Ramos (cell line): ENCODE data around the gene EMID1.

Experiments used
- in situ Hi-C: fragments of 300-500 bp; cut with MboI; formaldehyde crosslinking; loops from one replicate; pipeline ENCODE4 v1.14.3; 2022; ENCODE audit warnings: low sequenced_read_pairs; ENCODE audit not compliant: unreplicated experiment

Gene EMID1

DNA sequence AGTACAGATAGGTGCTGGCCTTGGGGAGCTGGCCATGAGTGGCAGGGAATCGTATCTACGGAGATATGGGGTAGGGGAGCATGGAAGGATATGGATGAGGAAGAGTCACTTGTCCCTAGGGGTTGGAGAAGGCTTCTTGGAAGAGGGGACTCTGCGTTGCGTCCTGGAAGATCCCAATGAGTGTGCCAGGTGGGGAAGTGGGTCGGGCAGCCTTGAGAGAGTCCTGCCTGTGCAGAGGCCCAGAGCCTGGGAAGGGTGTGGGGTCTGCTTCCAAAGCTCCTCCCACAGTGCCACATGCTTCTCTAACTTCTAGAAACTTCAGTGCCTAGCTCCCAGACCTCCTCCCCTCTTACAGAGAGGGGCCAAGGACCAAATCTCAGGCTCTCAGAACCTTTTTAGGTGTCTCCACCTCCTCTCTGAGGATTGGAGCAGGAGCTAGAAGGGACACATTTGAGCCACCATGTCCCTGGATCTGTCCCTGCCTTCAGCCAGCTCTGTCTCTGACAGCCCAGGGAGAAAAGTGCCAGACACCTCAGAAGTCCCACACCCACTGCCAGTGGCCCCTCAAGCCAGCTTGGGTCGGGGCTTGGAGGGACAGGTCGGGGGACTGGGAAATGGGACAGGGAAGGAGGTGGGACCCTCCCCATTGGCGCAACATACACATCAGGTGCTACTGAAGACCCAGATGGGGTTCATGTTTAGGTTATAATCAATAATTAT, 51.1 kb downstream of the EMID1 start:
- in situ Hi-C loops: no loop called here

DNA sequence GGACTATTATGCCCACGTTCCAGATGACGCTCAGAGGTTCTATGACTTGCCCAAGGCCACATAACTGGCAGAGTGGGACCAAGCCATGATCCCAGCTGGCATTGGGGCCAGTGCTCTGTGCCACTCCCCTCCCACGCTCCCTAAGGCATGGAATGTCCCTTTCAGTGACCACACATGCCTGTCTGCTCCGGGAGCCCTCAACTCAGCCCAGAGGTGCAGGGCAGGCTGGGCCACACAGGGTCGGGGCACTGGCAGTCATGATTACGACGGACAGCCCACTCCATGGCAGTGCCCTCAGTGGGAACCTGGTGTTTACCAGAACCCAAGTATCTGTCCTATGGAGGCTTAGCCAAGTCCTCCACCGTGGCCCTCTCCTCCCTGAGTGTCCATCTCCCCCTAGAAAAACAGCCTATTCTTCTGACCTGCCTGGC, 52.1 kb downstream of the EMID1 start:
- in situ Hi-C loops: no loop called here

DNA sequence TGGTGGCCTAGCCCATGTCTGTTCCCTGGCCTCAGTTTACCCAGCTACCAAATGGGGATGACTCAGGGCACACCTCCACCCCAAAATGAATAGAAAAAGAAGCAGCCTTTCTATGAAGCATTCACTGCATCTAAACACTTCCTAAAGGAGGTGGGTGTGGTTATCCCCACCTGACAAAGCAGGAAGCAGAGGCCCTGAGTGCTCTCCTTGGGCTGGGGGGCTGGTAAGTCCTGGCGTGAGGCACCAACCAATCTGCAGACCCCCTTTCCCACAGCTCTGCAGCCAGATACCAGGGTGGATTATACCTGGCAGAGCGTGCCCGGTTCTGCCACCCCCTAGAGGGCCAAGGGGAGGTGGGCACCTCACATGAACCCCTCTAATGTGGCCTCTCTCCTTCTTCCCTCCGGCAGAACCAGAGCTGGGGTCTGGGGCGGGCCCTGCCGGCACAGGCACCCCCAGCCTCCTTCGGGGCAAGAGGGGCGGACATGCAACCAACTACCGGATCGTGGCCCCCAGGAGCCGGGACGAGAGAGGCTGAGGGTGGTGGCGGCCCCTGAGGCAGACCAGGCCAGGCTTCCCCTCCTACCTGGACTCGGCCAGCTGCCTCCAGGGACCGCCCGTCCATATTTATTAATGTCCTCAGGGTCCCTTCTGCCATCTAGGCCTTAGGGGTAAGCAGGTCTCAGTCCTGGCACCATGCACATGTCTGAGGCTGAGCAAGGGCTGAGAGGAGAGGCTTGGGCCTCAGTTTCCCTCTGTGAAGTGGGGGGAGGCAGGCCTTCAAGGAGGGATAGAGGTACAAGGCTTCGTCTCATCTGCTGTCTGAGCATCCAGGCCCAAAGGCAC, 52.9 kb downstream of the EMID1 start:
- in situ Hi-C loops: no loop called here

DNA sequence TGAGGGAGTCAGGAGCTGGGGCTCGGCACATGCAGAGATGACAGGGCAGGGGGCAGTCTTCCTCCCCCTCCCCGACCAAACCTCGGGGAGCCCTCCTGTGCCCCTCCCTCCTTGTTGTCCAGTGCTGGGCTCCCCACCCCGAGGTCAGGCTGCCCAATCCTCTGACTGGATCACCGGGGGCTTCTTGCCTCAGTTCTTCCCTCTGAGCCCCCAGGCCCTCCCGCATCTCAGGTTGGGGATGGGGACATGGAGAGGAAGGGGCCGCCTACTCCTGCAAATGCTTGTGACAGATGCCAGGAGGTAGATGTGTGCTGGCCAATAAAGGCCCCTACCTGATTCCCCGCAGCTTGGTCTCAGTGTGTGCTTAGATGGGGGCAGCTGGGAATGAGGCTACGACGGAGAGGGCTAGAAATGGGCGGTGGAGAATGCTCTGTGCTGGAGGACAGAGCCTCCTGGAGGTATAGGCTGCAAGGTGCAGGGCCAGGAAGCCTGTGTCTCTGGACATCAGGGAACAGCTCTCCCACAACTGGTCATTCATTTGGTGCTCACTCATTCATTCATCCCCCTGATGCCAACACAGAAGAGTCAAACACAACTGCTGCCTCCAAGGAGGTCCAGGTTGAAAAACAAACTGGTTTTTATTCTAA, 53.7 kb downstream of the EMID1 start:
- in situ Hi-C loops: no loop called here

DNA sequence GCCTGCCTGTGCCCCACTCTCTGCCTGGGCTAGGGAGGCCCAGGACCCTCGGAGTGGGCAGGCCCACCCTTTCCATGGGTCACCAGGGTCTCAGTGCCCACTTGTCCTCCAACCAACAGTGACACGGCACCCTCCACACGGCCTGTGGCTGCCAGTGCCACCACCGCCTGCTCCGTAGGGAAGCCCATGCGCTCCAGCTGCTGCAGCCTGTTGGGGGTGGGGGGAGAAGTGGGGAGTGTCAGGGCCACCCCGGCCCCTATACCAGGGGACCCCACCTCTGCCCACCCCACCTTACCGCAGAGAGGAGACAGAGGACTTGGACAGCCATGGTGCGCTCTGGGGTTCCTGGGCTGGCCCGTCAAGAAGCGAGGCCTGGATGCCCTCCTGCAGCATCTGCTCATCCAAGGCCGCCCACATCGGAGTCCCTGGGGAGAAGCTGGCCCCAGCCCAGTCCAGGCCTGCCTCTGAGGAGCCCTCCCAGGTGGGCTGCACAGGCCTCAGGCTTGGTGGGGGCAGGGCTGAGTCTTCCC, 54.4 kb downstream of the EMID1 start:
- in situ Hi-C loops: no loop called here

DNA sequence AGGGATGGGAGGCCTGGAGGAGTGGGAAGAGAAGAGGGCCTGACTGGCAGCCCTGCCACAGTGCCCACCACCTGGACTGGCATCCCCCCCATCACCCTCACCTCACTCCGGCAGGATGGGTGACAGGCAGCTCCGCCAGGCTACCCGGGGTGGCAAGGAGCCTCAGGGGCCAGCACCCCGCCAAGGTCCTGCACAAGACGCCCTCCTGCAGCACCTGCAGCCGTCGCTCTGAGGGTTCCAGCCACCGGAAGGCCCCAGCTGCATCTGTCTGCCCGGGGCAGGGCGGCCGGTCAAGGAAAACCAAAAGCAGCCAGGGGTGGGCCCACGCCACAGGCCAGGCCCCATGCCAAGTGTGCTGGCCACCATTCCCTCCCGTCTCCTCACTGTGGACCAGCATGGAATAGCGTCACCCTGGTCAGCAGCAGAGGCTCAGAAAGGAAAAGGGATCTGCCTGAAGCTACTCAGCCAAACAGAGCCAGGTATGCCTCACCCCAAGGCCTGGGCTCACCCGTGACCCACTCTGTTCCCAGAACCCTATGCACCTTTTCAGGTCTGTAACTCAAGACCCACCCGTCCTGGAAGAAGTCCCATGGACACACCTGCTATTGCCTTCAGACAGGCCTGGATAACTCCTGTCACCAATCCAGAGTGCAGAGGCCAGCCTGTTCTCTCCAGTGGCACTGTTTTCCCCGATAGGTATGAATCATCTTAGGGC, 55.1 kb downstream of the EMID1 start:
- in situ Hi-C loops: no loop called here

DNA sequence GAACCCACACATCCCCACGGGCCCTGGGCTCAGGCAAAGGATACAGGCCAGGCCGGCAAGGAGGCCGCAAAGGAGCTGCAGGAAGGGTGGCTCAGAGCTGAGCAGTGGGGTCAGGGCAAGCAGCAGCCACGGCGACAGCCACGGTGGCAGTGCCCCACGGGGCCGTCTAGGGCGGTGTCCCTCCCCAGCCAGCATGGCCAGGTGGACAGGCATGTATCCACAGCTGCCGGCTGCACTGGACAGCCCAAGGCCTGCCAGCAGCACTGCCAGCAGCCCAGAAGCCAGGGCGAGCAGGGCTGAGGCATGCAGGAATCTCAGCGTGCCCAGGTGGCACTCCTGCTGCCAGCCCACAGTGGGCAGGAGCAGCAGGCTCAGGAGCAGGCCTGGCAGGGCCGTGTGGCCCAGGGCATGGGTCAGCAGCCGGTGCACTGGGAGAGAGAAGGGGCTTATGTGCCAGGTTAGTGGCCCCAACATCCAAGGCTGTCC, 58.1 kb downstream of the EMID1 start:
- in situ Hi-C loops: no loop called here

DNA sequence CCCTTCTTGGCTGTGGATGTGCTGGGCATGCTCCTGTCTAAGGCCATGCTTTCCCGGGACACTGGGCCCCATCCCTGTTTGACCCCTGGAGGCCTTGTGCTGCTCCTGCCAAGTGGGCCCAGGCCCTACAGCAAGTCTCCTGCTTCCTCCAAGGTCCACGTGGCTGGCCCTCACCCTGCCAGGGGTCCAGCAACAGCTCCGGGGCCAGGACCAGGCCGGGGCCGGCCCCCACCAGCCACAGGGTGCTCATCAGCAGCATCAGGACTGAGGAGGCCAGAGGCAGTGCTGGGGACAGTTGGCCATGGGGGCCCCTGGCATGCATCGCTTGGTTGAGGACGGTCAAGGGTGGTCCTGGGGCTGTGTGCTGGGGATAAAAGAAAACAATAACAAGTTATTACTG, 59.6 kb downstream of the EMID1 start:
- in situ Hi-C loops: no loop called here

DNA sequence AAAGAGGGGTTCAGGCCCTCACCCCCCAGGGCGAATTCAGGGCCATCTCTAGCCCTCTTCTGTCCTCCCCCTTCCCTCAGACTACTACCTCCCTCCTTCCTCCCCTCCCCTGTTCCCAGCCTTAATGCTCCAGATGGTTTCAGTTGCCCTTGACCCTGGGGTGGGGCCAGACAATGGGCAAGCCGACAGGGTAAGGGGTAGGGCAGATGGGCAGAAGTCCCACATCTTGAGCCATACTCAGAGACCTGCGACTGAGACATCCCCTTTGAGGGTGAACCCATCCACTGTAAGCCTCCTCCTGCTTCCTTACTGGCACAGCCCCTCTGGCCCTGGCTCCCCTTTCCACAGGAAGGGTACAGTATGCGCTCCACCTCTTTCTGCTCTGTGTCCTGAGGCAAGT, 60.2 kb downstream of the EMID1 start:
- in situ Hi-C loops: no loop called here

DNA sequence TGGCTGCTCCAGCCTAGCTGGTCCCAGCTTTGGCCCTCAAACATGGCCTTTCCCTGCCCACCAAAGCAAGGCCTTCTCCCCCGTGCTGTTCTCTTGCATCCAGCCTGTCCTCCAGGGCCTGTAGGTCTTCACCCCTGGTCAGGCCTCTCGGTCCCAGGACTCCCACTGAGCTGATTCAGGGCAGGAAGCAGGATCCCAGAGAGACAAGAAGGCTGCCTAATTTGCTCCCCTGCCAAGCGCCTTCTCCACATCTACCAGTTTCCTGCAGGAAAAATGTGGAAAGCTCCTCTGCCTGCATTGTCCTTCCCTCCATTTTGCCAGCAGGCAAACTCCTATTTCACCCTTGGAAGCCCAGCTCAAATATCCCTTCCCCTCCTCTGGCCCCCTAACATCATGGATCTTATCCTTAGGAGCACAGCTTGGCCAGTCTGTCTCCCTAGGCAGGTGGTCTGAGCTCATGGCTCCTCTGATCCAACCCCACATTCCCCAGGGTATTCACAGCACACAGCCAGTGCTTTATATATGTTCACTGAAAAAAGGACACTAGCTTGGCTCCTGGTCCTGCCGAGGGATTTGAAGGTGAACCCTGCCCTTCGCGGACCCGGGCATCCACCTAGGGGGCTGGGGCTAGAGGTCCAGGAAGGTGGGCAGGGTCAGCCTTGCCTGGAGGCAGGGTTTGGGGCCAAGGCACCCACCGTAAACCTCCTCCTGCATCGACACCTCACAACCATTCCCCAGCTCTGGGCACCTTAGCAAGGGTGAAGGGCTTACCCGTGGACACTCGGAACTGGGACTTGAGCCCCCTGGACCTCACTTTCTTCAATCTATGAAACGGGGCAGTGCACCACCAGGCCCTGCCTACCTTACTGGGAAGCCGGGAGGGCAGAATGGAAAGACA, 61.1 kb downstream of the EMID1 start:
- in situ Hi-C loops: no loop called here

DNA sequence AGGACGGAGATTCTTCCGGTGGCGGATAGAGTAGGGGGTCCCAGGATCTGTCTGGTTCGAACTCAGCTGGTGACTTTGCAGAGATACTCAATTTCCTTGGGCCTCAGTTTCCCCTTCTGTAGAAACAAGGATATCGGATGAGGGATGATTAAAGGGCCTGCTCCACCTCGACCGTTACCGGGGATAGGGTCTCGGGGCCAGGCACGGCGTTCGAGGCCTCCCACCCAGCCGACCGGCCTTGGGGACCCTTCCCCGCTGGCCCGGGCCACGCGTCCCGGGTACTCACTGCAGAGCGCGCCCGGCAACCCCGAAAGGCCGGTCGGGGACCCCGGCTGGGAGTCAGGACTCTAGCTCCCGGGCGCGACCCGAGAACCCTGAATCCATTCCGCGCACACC, 61.8 kb downstream of the EMID1 start:
- in situ Hi-C loops: no loop called here

DNA sequence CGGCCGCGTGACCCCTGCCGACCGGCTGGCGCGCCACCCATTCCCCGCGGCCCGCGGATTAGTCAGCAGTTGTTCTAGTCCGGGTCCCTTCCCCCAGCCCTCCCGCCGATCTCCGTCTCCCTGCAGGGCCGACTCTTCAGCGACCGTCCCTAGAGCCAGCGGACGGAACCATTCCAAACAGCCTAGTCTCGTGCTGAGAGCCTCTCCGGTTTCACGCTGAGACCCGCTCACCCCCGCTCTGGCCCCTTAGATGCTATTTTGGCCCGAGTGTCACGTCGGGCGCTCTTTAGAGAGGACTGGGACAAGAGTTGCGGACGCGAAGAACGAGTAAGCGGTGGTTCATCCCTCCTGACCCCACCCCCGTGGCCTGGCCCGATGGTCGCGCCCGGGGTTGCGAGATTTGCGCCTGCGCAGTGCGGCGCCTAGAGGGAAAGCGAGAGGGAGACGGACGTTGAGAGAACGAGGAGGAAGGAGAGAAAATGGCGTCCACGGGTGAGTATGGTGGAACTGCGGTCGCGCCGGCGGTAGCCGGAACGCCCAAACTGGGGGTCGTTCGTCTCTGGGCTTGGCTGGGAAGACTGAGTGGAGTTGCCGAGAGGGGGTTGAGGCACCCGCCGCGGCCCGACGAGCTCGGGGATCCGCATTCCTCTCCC, 62.3 kb downstream of the EMID1 start, which contains the start of the genes EWSR1 and RHBDD3:
TSS of gene EWSR1 (plus strand) at position 411 of the 653 bp plus-strand sequence. CDS start at position 480, 69 bp downstream.
TSS of gene RHBDD3 (minus strand) at position 124 of the 653 bp plus-strand sequence. CDS start 2,355 bp downstream, outside the sequence.
- in situ Hi-C loops: no loop called here

DNA sequence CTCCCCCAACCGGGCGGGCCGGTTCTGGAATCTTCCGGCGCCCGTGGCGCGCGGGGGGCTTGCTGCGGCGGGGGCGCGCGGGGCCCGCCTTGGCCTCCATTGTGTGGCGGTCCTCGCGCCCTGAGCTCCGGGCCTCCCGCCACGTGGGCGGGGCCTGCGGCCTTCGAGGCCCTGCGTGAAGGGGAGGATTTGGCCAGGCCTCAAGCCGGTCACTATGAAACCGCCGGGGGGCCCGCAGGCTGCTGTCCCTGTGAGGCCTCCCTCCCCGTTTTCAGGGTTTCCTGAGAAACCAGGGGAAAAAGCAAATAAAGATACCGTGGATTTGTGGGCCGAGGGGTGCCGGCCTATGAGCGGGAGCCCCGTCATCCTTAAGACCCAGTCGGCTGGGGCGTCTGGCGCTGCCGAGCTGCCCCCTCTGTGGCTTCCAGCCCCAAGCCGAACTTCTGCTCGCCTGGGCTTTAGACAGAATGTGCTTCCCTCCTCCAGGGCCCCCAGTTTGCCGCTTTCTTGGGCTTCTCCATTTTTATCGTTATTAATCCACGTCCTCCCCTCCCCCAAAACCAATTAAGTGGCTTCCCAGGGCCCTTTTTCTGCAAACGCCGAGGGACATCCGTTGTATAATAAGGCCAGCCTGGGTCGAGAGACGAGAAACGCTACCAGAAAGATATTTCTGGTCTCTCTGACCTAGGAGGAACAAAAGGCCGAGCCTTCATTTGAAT, 63.0 kb downstream of the EMID1 start:
- in situ Hi-C loops: no loop called here

DNA sequence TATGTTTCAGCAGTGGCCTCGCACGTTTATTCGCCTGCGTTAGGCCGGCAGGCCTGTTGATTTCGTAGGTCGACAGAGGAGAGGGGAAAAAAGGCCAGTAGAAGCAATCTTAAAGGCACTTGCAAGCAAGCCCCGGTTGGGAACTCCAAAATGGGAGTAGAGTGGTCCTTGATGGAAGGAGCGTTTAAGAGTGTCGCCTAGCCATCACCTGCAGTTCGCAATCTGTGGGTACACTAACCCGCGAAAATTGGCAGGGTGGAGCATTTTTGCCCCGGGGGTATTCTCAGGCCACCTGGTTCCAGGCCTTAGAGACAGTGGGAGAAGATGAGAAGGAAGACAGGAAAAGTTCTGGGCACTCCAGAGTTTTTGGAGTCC, 63.5 kb downstream of the EMID1 start:
- in situ Hi-C loops: no loop called here

DNA sequence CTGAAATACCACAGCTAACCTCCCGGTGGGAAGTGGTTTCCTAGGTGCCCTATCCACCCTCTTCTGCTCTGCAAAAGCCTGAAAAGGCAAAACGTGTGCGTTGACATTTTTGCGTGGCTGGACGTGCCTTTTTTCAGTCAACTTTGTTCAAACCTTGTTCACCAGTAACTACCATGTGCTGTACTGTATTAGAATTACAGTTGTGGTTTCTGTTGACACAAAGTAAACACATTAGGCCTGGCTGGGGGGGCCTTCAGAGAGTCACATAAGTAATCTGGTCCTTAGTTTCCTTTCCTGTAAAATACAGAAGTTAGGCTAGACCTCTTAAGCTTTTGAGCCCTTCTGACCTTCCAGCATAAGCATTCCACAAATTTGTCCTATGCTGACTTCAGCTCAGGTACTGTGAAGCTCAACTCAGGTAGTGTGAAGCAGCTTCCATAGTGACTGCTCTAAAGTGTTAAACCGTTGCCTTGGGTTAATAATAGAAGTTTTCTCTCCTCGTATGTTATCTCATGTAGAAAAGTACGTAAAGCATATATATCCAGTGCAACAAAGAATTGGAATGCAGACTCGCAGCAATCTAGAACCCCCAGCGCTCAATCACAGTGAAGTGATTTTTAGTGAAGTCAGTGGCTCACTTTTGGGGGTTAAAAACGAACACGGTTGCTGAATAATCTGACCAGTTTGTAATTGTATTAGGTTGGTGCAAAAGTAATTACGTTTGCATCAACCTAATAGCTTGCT, 64.2 kb downstream of the EMID1 start:
- in situ Hi-C loops: no loop called here

DNA sequence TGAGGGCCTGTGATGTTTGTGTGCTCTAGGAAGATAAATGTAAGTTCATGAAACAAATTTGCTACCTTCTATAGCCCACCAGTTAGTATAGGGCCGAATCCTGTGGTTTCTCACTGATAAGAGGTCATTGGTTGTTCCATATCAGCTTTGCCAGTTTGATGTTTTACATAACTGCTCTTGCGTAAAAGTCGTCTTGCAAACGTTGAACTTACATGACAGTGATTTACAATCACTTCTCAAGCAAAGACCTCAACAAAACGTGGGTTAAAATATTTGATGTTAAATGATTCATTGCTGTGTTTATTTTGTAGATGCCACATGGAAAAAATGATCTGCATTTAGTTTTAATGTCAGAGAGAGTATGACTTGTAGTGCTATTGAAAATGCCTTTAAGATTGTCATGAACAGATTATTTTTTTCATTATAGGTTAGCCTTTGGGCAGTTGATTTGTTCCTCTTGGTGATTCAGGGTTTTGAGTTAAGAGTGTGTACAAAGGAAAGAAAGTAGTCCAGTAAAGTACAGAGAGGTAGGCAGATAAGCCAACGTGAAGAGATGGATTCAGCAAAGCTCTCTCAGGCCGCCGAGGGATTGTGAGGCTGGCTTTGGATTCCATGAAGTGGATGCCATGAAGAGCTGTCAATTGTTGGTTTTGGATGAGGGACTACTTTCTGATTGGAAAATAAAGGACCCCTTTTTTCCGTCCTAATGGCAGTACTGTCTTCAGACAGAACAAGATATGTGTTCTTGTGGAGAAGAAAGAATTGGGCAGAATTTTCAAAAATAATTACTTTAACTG, 65.0 kb downstream of the EMID1 start:
- in situ Hi-C loops: no loop called here
